HG02870 (cell line): ENCODE measurements around the gene FANCD2.
"Not testable (repeated sequence)": the region's sequence is repeated elsewhere in the genome, so short reads cannot be mapped to it uniquely, and the experiment has no call there.

Experiments used
- ATAC-seq: cut with Tn5 transposase; IDR thresholded peaks from one replicate; pipeline ENCODE4 v1.9.1; 2021; ENCODE audit warnings: mild to moderate bottlenecking, moderate library complexity; ENCODE audit not compliant: unreplicated experiment

FANCD2 gene

DNA sequence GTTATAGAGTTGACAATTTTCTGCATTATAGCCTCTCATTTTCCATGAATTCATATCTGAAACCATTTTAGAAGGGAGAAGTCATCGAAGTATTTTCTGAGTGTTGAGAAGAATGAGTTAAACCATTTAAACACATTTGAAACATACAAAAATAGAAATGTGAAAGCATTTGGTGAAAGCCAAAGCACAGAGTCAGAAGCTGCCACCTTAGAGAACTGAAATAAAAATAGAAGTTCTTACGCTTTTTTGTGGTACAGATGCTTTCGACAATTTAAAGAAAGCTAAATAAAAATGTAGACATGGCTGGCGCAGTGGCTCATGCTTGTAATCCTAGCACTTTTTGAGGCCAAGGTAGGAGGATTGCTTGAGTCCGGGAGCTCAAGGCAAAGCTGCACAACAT lies 72.8 kb downstream of the FANCD2 start:
- no peak for ATAC-seq

DNA sequence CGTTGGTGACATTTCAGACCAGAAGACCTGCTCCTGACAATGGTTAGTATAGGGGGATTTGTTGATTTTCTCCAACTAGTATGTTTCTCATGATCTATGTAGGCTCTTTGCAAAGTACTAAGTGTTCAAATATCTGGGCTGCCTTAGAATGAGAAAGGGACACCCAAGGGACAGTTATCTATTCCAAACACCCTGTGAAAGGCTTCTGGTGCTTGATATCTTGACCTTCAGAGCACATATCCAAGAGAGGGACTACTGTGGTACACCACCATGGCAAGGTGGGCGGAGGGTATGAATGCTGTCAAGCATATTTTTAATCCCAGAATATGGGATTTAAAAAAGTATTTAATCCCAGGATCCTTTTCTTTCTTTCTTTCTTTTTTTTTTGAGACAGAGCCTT lies 80.7 kb downstream of the FANCD2 start:
- ATAC-seq = no peak

DNA sequence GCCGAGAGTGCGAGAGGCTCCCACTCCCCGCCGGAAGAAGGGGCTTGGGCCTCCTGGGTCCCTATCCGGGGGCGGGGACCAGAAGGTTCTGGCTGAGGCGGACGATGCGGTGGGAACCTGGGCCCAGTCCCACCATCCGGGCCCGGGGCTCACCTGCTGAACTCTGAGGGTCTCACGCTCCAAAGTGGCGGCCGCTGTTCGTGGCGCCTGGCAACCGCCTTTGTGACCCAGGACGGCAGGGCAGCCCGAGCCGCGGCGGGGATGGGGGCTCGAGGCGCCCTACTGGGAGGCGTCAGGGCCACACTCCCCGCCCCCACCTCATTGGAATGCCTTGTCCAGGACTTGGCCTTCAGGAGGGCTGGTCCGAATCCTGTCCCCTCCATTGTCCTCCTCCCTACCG lies 81.9 kb downstream of the FANCD2 start, which contains the start of gene FANCD2OS:
FANCD2OS (minus strand) TSS at position 165 of the 400 bp plus-strand sequence. CDS start 3,481 bp downstream, outside the sequence.
- no peak for ATAC-seq

DNA sequence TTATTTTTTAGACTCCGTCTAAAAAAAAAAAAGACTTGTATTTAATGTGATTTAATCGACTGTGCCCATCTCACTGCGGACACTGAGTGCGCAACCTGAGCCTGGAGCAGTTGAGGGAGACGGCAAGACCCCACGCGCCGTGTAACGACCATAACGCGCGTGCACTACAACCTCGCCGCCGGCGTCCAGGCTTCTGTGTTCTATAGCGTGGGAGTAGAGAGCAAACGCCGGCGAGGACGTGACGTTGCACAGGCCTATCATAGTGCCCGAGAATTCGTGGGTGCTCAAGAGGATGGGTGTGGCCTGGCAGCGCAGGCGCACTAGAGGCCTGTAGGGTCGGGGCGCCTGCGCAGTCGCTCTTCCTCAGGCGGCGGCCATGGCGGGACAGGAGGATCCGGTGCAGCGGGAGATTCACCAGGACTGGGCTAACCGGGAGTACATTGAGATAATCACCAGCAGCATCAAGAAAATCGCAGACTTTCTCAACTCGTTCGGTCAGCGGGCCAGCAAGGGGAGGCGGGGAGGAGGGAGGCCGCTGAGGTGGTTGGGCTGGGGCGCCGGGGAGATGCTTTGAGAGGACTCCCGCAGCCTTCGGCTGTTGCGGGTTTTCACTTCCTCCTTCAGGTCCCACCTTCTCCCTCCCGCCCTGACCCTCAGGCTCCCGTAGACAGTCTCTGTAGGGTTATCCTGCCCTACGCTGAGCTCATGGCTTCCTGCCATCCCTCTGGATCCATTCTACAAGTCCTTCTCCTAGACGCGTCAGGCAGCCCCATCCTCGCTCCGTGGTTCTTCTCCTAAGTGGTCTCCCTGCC lies 89.3 kb downstream of the FANCD2 start, which contains the start of gene BRK1:
BRK1 (plus strand) TSS at position 350 of the 812 bp plus-strand sequence; CDS start at position 377, 27 bp downstream.
- ATAC-seq = peak; percentile 96

- ATAC-seq = peak; percentile 6
Observed at GRCh38 chr3:10116138-10116460, 89.9 kb downstream of the FANCD2 start.

DNA sequence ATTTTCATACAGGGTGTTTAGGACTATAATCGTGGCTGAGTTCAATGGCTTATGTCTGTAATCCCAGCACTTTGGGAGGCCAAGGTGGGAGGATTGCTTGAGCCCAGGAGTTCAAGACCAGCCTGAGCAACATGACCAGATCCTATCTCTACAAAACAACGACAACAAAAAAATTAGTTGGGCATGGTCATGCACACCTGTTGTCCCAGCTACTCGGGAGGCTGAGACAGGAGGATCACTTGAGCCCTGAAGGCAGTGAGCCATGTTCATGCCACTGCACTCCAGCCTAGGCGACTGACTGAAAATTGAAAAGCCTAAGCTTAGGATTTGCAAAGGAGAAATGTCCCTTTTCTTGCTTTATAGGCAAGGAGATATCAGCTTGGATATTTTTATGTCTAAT lies 90.7 kb downstream of the FANCD2 start:
- ATAC-seq = no peak

DNA sequence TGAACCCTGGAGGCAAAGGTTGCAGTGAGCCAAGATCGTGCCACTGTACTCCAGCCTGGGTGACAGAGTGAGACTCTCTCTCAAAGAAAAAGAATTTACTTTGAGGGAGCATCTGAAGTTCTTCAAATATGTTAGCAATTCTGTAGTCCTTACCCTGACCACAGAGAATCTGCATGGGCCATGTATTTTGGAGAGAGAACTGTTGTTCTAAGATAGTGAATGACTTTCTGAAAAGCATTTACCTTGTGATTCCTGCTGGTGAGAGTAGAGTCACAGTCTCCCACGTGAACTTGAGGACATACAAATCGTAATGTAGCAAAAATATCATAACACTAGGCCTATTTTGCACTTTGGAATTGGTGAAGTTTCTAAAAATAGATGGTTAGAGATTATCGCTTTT lies 93.1 kb downstream of the FANCD2 start:
- no peak for ATAC-seq

- ATAC-seq = no peak
Observed at GRCh38 chr3:10121064-10121463, 94.8 kb downstream of the FANCD2 start.

DNA sequence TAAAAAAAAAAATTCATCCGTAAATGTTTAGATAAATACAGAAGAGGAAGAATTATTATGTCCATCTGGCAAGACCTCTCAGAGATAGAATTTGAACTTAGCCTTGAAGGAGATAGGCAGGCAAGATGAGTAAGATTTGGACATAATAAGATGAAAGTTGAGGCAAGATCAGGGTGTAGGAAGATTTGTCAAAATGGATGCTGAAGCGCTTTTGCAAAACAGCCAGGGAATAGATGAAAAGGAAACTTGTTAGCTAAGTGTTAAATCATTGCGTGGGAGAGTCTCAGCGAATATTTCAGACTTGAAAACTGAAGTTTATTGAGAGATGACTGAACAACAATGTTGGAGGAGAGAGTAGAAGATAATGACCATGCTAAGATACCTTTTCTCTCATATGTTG lies 96.5 kb downstream of the FANCD2 start:
- no peak for ATAC-seq

- ATAC-seq = not testable (repeated sequence)
Observed at GRCh38 chr3:10135872-10136271, 109.6 kb downstream of the FANCD2 start.

DNA sequence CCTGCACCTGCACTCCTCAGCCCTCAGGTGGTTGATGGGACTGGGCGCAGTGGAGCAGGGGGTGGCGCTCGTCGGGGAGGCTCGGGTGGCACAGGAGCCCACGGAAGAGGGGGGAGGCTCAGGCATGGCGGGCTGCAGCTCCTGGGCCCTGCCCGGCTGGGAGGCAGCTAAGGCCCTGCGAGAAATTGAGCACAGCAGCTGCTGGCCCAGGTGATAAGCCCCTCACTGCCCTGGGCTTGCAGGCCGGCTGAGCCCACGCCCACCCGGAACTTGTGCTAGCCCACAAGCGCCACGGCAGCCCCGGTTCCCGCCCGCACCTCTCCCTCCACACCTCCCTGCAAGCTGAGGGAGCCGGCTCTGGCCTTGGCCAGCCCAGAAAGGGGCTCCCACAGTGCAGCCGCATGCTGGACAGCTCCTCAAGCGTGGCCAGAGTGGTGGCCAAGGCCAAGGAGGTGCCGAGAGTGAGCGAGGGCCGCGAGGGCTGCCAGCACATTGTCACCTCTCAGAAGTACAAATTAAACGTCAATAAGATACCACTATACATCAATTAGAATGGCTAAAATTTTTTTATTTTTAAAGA lies 110.3 kb downstream of the FANCD2 start:
- ATAC-seq = no peak

DNA sequence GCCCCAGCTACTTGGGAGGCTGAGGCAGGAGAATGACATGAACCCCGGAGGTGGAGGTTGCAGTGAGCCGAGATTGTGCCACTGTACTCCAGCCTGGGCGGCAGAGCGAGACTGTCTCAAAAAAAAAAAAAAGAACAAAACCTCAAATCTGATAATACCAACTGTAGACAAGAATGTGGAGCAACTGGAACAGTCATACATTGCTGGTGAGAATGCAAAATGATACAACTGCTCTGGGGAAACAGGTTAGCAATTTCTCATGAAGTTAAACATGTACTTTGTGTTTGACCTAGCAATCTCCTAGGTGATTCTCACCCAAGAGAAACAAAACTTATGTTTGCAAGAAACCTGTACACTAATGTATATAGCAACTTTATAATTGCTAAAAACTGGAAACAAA lies 110.9 kb downstream of the FANCD2 start:
- ATAC-seq = no peak

DNA sequence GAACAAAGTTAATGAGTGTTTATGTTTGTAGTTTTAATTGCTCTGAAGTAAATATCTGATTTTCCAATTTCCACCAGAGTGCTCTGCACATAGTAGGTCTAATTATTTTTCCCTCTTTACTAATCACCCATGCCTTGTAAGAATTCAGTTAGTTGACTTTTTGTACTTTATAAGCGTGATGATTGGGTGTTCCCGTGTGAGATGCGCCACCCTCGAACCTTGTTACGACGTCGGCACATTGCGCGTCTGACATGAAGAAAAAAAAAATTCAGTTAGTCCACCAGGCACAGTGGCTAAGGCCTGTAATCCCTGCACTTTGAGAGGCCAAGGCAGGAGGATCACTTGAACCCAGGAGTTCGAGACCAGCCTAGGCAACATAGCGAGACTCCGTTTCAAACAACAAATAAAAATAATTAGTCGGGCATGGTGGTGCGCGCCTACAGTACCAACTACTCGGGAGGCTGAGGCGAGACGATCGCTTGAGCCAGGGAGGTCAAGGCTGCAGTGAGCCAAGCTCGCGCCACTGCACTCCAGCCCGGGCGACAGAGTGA lies 114.8 kb downstream of the FANCD2 start:
- no peak for ATAC-seq

DNA sequence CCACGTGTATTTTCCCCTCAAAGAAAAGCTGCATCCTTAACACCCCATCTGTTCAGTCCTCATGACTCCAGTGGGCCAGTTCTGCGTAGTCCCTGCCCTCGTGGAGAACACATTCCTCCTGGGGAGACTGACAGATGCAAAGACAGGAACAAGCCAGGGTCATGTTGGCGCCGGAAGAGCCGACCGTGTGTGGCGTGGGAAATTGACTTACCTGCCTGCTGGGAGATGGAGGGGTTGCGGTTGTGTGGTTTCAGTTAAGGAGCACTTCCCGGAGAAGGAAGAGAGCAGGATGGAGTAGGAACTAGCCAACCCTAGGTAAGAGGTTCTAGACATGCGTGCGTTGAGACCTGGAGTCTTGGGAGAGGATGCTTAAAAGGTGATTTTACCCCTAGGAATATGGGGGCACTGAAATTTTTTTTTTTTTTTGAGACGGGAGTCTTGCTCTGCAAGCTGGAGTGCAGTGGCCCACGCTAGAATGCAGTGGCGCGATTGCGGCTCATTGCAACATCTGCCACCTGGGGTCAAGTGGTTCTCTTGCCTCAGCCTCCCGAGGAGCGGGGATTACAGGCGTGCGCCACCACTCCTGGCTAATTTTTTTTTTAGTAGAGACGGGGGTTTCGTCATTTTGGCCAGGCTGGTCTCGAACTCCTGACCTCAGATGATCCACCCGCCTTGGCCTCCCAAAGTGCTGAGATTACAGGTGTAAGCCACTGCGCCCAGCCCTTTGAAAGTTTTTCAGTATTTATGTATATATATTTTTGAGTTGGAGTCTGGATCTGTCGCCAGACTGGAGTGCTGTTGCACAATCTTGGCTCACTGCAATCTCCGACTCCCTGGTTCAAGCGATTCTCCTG lies 116.7 kb downstream of the FANCD2 start:
- no peak for ATAC-seq

DNA sequence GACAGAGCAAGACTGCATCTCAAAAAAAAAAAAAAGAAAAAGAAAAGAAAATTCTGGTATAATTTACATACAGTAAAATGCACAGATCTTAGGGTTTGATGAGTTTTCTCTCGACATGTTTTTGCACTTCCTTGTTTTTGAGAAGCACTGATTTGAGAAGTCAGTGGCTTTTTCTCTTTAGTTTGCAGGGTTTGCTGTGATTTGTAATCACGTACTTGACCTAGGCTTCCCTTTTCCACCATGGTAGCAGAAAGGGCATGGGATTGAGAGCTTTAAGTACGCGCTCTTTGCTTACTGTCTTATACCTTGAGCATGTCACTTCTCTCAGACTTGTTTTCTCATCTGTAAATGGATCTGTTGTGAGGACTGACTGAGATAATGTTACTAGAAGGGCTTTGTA lies 119.4 kb downstream of the FANCD2 start:
- ATAC-seq = no peak

DNA sequence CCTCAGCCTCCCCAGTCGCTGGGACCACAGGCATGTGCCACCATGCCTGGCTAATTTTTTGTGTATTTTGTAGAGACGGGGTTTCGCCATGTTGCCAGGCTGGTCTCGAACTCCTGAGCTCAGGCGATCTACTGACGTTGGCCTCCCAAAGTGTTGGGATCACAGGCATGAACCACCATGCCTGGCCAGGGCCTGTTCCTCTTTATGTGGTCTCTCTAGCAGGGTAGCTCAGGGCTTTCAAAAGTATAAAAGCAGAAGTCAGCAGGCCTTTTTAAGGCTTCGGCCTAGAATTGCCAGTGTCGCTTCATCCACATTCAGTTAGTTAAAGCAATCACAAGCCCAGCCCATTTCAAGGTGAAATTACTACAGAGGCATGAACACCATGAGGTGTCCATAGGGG lies 123.0 kb downstream of the FANCD2 start:
- no peak for ATAC-seq

DNA sequence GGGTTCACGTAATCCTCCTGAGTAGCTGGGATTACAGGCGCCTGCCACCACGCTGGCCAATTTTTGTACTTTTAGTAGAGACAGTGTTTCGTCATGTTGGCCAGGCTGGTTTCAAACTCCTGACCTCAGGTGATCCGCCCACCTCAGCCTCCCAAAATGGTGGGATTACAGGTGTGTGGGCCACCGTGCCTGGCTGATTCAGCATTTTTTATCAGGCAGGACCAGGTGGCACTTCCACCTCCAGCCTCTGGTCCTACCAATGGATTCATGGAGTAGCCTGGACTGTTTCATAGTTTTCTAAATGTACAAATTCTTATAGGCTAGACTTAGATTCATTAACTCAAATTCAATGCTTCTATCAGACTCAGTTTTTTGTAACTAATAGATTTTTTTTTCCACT lies 124.8 kb downstream of the FANCD2 start:
- ATAC-seq = no peak
